ENCODE results near the gene CIRBP.
A peak's percentile ranks its signal among the peaks of the same experiment; 100 is the strongest.

The CIRBP gene

GRCh38 chr19:1222394-1222793 lies 46.7 kb upstream of the CIRBP start:
- no peak overlapping the region for H3K4me3 ChIP-seq (ENCODE audit: low read length)
- H3K79me2 ChIP-seq (ENCODE audit: control insufficient read depth, insufficient read depth, low read length), result peaks cover 7% of the 10 kb centered on the region
- H2BK120ac ChIP-seq (ENCODE audit: low read depth, low read length), result no peak overlapping the region
- H2AK5ac ChIP-seq (ENCODE audit: low read length), result no peak overlapping the region
- no peaks in the 10 kb centered on the region for H3K36me3 ChIP-seq (ENCODE audit: control insufficient read depth, insufficient read depth, low read length)
- no peak overlapping the region for H2BK15ac ChIP-seq (replicated peaks; ENCODE audit: low read depth)
- no peak overlapping the region for H3K9ac ChIP-seq (ENCODE audit: low read length)
- no peak overlapping the region for H3K18ac ChIP-seq (ENCODE audit: low read length)
- no CpG with 5 or more reads among the region's 14 CpGs for WGBS (ENCODE audit: extremely low coverage, insufficient coverage, low lambda C conversion rate)
- peaks cover 8% of the 10 kb centered on the region for H3K79me1 ChIP-seq (ENCODE audit: low read length)
- H3K27me3 ChIP-seq (ENCODE audit: insufficient read depth, low read length, poor library complexity), result no peaks in the 10 kb centered on the region
- no peak overlapping the region for H3K4me2 ChIP-seq (ENCODE audit: low read length)
- no peak overlapping the region for H4K8ac ChIP-seq (ENCODE audit: low read depth, low read length)
- no peak overlapping the region for H3K4ac ChIP-seq (ENCODE audit: low read depth, low read length)
- no peak overlapping the region for H3K23ac ChIP-seq (ENCODE audit: low read length)
- H3K27ac ChIP-seq (ENCODE audit: low read depth, low read length), result no peak overlapping the region
- H4K5ac ChIP-seq (ENCODE audit: low read length), result no peak overlapping the region
- no peak overlapping the region for H3K56ac ChIP-seq (ENCODE audit: low read length)
- DNase-seq, result no peak
- no peak overlapping the region for H2BK5ac ChIP-seq (ENCODE audit: low read length)
- no peaks in the 10 kb centered on the region for H3K4me1 ChIP-seq (ENCODE audit: control insufficient read depth, low read depth, low read length)

GRCh38 chr19:1223018-1223855 lies 45.9 kb upstream of the CIRBP start:
- no peak overlapping the region for H3K18ac ChIP-seq (ENCODE audit: low read length)
- no peaks in the 10 kb centered on the region for H3K36me3 ChIP-seq (ENCODE audit: control insufficient read depth, insufficient read depth, low read length)
- no peak overlapping the region for H4K5ac ChIP-seq (ENCODE audit: low read length)
- no CpG with 5 or more reads among the region's 48 CpGs for whole genome bisulfite sequencing (ENCODE audit: extremely low coverage, insufficient coverage, low lambda C conversion rate)
- H3K9ac ChIP-seq (ENCODE audit: low read length), result no peak overlapping the region
- H3K4me1 ChIP-seq (ENCODE audit: control insufficient read depth, low read depth, low read length), result no peaks in the 10 kb centered on the region
- no peak overlapping the region for H3K4ac ChIP-seq (ENCODE audit: low read depth, low read length)
- H3K23ac ChIP-seq (ENCODE audit: low read length), result no peak overlapping the region
- no peak overlapping the region for H3K27ac ChIP-seq (ENCODE audit: low read depth, low read length)
- peaks cover 5% of the 10 kb centered on the region for H3K79me1 ChIP-seq (ENCODE audit: low read length)
- H3K79me2 ChIP-seq (ENCODE audit: control insufficient read depth, insufficient read depth, low read length), result peaks cover 6% of the 10 kb centered on the region
- H2BK5ac ChIP-seq (ENCODE audit: low read length), result no peak overlapping the region
- H4K8ac ChIP-seq (ENCODE audit: low read depth, low read length), result no peak overlapping the region
- no peak overlapping the region for H2AK5ac ChIP-seq (ENCODE audit: low read length)
- H2BK120ac ChIP-seq (ENCODE audit: low read depth, low read length), result no peak overlapping the region
- no peaks in the 10 kb centered on the region for H3K27me3 ChIP-seq (ENCODE audit: insufficient read depth, low read length, poor library complexity)
- no peak overlapping the region for H3K4me3 ChIP-seq (ENCODE audit: low read length)
- H3K4me2 ChIP-seq (ENCODE audit: low read length), result no peak overlapping the region
- H3K56ac ChIP-seq (ENCODE audit: low read length), result no peak overlapping the region
- DNase-seq, result peak; percentile 74
- H2BK15ac ChIP-seq (replicated peaks; ENCODE audit: low read depth), result no peak overlapping the region

GRCh38 chr19:1224047-1224825 lies 44.9 kb upstream of the CIRBP start:
- DNase-seq, result no peak
- Histone ChIP-seq H3K79me2 (ENCODE audit: control insufficient read depth, insufficient read depth, low read length) (no peaks in the 10 kb centered on the region), H3K4me2 (ENCODE audit: low read length) (no peak overlapping the region), H2BK120ac (ENCODE audit: low read depth, low read length) (no peak overlapping the region), H3K4ac (ENCODE audit: low read depth, low read length) (no peak overlapping the region), H4K8ac (ENCODE audit: low read depth, low read length) (no peak overlapping the region), H3K27ac (ENCODE audit: low read depth, low read length) (no peak overlapping the region), H3K36me3 (ENCODE audit: control insufficient read depth, insufficient read depth, low read length) (no peaks in the 10 kb centered on the region), H3K23ac (ENCODE audit: low read length) (no peak overlapping the region), H3K79me1 (ENCODE audit: low read length) (no peaks in the 10 kb centered on the region), H3K18ac (ENCODE audit: low read length) (no peak overlapping the region), H2AK5ac (ENCODE audit: low read length) (no peak overlapping the region), H3K56ac (ENCODE audit: low read length) (no peak overlapping the region), H3K27me3 (ENCODE audit: insufficient read depth, low read length, poor library complexity) (no peaks in the 10 kb centered on the region), H2BK15ac (replicated peaks; ENCODE audit: low read depth) (no peak overlapping the region), H4K5ac (ENCODE audit: low read length) (no peak overlapping the region), H3K4me3 (ENCODE audit: low read length) (no peak overlapping the region), H3K4me1 (ENCODE audit: control insufficient read depth, low read depth, low read length) (no peaks in the 10 kb centered on the region), H2BK5ac (ENCODE audit: low read length) (no peak overlapping the region), H3K9ac (ENCODE audit: low read length) (no peak overlapping the region)
- WGBS (ENCODE audit: extremely low coverage, insufficient coverage, low lambda C conversion rate), result no CpG with 5 or more reads among the region's 16 CpGs

GRCh38 chr19:1224847-1225246 lies 44.3 kb upstream of the CIRBP start:
- no peak overlapping the region for H3K9ac ChIP-seq (ENCODE audit: low read length)
- WGBS (ENCODE audit: extremely low coverage, insufficient coverage, low lambda C conversion rate), result no CpG with 5 or more reads among the region's 16 CpGs

GRCh38 chr19:1225440-1226226 lies 43.5 kb upstream of the CIRBP start:
- Histone ChIP-seq H3K4me3 (ENCODE audit: low read length) (no peak overlapping the region), H3K23ac (ENCODE audit: low read length) (no peak overlapping the region), H3K18ac (ENCODE audit: low read length) (no peak overlapping the region), H3K79me1 (ENCODE audit: low read length) (no peaks in the 10 kb centered on the region), H3K9ac (ENCODE audit: low read length) (no peak overlapping the region), H3K4me1 (ENCODE audit: control insufficient read depth, low read depth, low read length) (no peaks in the 10 kb centered on the region), H3K56ac (ENCODE audit: low read length) (no peak overlapping the region), H2AK5ac (ENCODE audit: low read length) (no peak overlapping the region), H2BK5ac (ENCODE audit: low read length) (no peak overlapping the region), H3K27me3 (ENCODE audit: insufficient read depth, low read length, poor library complexity) (no peaks in the 10 kb centered on the region), H2BK15ac (replicated peaks; ENCODE audit: low read depth) (no peak overlapping the region), H4K5ac (ENCODE audit: low read length) (no peak overlapping the region), H3K4ac (ENCODE audit: low read depth, low read length) (no peak overlapping the region), H3K79me2 (ENCODE audit: control insufficient read depth, insufficient read depth, low read length) (no peaks in the 10 kb centered on the region), H3K36me3 (ENCODE audit: control insufficient read depth, insufficient read depth, low read length) (no peaks in the 10 kb centered on the region), H2BK120ac (ENCODE audit: low read depth, low read length) (no peak overlapping the region), H3K4me2 (ENCODE audit: low read length) (no peak overlapping the region), H3K27ac (ENCODE audit: low read depth, low read length) (no peak overlapping the region), H4K8ac (ENCODE audit: low read depth, low read length) (no peak overlapping the region)
- no CpG with 5 or more reads among the region's 29 CpGs for WGBS (ENCODE audit: extremely low coverage, insufficient coverage, low lambda C conversion rate)
- DNase-seq, result no peak

More at GRCh38 chr19:1224847-1225246, 44.3 kb upstream of the CIRBP start:
- Histone ChIP-seq H3K79me2 (ENCODE audit: control insufficient read depth, insufficient read depth, low read length) (no peaks in the 10 kb centered on the region), H4K8ac (ENCODE audit: low read depth, low read length) (no peak overlapping the region), H3K79me1 (ENCODE audit: low read length) (no peaks in the 10 kb centered on the region), H3K36me3 (ENCODE audit: control insufficient read depth, insufficient read depth, low read length) (no peaks in the 10 kb centered on the region), H3K4me2 (ENCODE audit: low read length) (no peak overlapping the region), H2BK5ac (ENCODE audit: low read length) (no peak overlapping the region), H3K4ac (ENCODE audit: low read depth, low read length) (no peak overlapping the region), H2AK5ac (ENCODE audit: low read length) (no peak overlapping the region), H2BK15ac (replicated peaks; ENCODE audit: low read depth) (no peak overlapping the region), H3K18ac (ENCODE audit: low read length) (no peak overlapping the region), H4K5ac (ENCODE audit: low read length) (no peak overlapping the region), H3K4me3 (ENCODE audit: low read length) (no peak overlapping the region), H3K27ac (ENCODE audit: low read depth, low read length) (no peak overlapping the region), H2BK120ac (ENCODE audit: low read depth, low read length) (no peak overlapping the region), H3K23ac (ENCODE audit: low read length) (no peak overlapping the region), H3K56ac (ENCODE audit: low read length) (no peak overlapping the region), H3K4me1 (ENCODE audit: control insufficient read depth, low read depth, low read length) (no peaks in the 10 kb centered on the region), H3K27me3 (ENCODE audit: insufficient read depth, low read length, poor library complexity) (no peaks in the 10 kb centered on the region)
- no peak for DNase-seq
